Trophoblast cell (in vitro differentiated cells and primary cell): ENCODE data around the gene NUAK1.

Experiments
- DNase-seq, 2 donors: peaks; one replicate each; pipeline ENCODE4 v3.0.0-alpha.2; 2016
- H2AFZ ChIP-seq: 2 replicates; pipeline ENCODE4 v1.6.1; 2013; ENCODE audit warnings: low read length, moderate library complexity, mild to moderate bottlenecking; ENCODE audit not compliant: insufficient read depth, poor library complexity
- H2AK5ac ChIP-seq: 2 replicates; pipeline ENCODE4 v1.6.1; 2013; ENCODE audit warnings: mild to moderate bottlenecking, low read length
- H2BK120ac ChIP-seq: 2 replicates; pipeline ENCODE4 v1.6.1; 2013; ENCODE audit warnings: low read length, mild to moderate bottlenecking, moderate library complexity; ENCODE audit not compliant: insufficient read depth, poor library complexity
- H2BK12ac ChIP-seq: 2 replicates; pipeline ENCODE4 v1.6.1; 2013; ENCODE audit warnings: mild to moderate bottlenecking, low read length, moderate library complexity
- H2BK5ac ChIP-seq: 2 replicates; pipeline ENCODE4 v1.6.1; 2013; ENCODE audit warnings: low read length, low read depth, moderate library complexity, mild to moderate bottlenecking; ENCODE audit not compliant: poor library complexity
- H3K14ac ChIP-seq: 2 replicates; pipeline ENCODE4 v1.6.1; 2013; ENCODE audit warnings: mild to moderate bottlenecking, low read length
- H3K18ac ChIP-seq: 2 replicates; pipeline ENCODE4 v1.6.1; 2013; ENCODE audit warnings: mild to moderate bottlenecking, low read length
- H3K23ac ChIP-seq: 2 replicates; pipeline ENCODE4 v1.6.1; 2013; ENCODE audit warnings: low read length
- H3K27ac ChIP-seq: 2 replicates; pipeline ENCODE4 v1.5.1; 2013; ENCODE audit warnings: low read depth, mild to moderate bottlenecking, inconsistent platforms, low read length, moderate library complexity
- H3K27me3 ChIP-seq: 2 replicates; pipeline ENCODE4 v1.6.1; 2013; ENCODE audit warnings: inconsistent platforms, mild to moderate bottlenecking, low read length, moderate library complexity; ENCODE audit not compliant: insufficient read depth
- H3K36me3 ChIP-seq, 2 experiments: 1 replicate in 1 of 2; 2 replicates in 1 of 2; pipeline ENCODE4 v1.6.1; 2013; ENCODE audit warnings: low read length in 2 of 2, mild to moderate bottlenecking in 2 of 2, moderate library complexity in 1 of 2; ENCODE audit not compliant: insufficient read depth in 2 of 2, control insufficient read depth in 1 of 2
- H3K4ac ChIP-seq: 2 replicates; pipeline ENCODE4 v1.6.1; 2013; ENCODE audit warnings: low read depth, mild to moderate bottlenecking, low read length, moderate library complexity
- H3K4me1 ChIP-seq, 2 experiments: 1 replicate in 1 of 2; 2 replicates in 1 of 2; pipeline ENCODE4 v1.6.1; 2013; ENCODE audit warnings: low read length in 2 of 2, mild to moderate bottlenecking in 2 of 2, moderate library complexity in 1 of 2; ENCODE audit not compliant: insufficient read depth in 2 of 2, control insufficient read depth in 1 of 2
- H3K4me2 ChIP-seq: 2 replicates; pipeline ENCODE4 v1.6.1; 2013; ENCODE audit warnings: inconsistent platforms, mild to moderate bottlenecking, low read length, moderate library complexity
- H3K4me3 ChIP-seq: 2 replicates; pipeline ENCODE4 v1.5.1; 2013; ENCODE audit warnings: mild to moderate bottlenecking, low read depth, low read length, inconsistent platforms
- H3K79me1 ChIP-seq: one replicate; pipeline ENCODE4 v1.6.1; 2013; ENCODE audit warnings: low read length
- H3K79me2 ChIP-seq: 2 replicates; pipeline ENCODE4 v1.6.1; 2013; ENCODE audit warnings: low read length, mild to moderate bottlenecking; ENCODE audit not compliant: control insufficient read depth, insufficient read depth, poor library complexity
- H3K9ac ChIP-seq: 2 replicates; pipeline ENCODE4 v1.6.1; 2013; ENCODE audit warnings: mild to moderate bottlenecking, low read length
- H3K9me3 ChIP-seq: 2 replicates; pipeline ENCODE4 v1.6.1; 2013; ENCODE audit warnings: low read depth, mild to moderate bottlenecking, control low read depth, inconsistent platforms, low read length; ENCODE audit not compliant: insufficient read depth
- H4K12ac ChIP-seq: 2 replicates; pipeline ENCODE4 v1.6.1; 2013; ENCODE audit warnings: low read depth, mild to moderate bottlenecking, low read length, moderate library complexity
- H4K8ac ChIP-seq: 2 replicates; pipeline ENCODE4 v1.6.1; 2013; ENCODE audit warnings: low read depth, mild to moderate bottlenecking, low read length, moderate library complexity
- H4K91ac ChIP-seq: one replicate; pipeline ENCODE4 v1.6.1; 2013; ENCODE audit warnings: low read depth, mild to moderate bottlenecking, low read length, moderate library complexity
- WGBS: extraction: QIAGEN DNeasy Blood & Tissue Kit; methylation state at CpG from one replicate; pipeline ENCODE4 v1.1.7; 2013; ENCODE audit warnings: missing lambda C conversion rate; ENCODE audit not compliant: insufficient read length, insufficient coverage; ENCODE audit errors: extremely low coverage; 5-methylcytosine and 5-hydroxymethylcytosine counted together

NUAK1 gene

GRCh38 chr12:106034316-106034715 lies 104.4 kb downstream of the NUAK1 start:
- Histone ChIP-seq H2BK5ac (peak overlapping the region; percentile 89), H3K27ac (peak overlapping the region; percentile 98), H3K9me3 (peaks cover 2% of the 10 kb centered on the region), H3K14ac (peak overlapping the region; percentile 76), H3K4me3 (no peak overlapping the region), H3K79me1 (peaks cover 51% of the 10 kb centered on the region), H2BK12ac (peak overlapping the region; percentile 96), H3K9ac (no peak overlapping the region), H4K91ac (peak overlapping the region; percentile 95), H3K4me1 (peaks cover 14 to 27% of the 10 kb centered on the region in 2 experiments), H2AK5ac (peak overlapping the region; percentile 75), H4K12ac (no peak overlapping the region), H3K79me2 (peaks cover 7% of the 10 kb centered on the region), H4K8ac (peak overlapping the region; percentile 27), H2BK120ac (peak overlapping the region; percentile 93), H2AFZ (no peak overlapping the region), H3K4ac (peak overlapping the region; percentile 56), H3K27me3 (no peaks in the 10 kb centered on the region), H3K23ac (no peak overlapping the region), H3K4me2 (no peak overlapping the region), H3K36me3 (no peaks in the 10 kb centered on the region), H3K18ac (peak overlapping the region; percentile 20)
- no CpG with 5 or more reads among the region's 4 CpGs for WGBS
- DNase-seq = peak; percentile 61 to 78

- Histone ChIP-seq H2BK120ac (peak overlapping the region; percentile 92), H3K4me2 (no peak overlapping the region), H3K9ac (no peak overlapping the region), H3K79me2 (peaks cover 7% of the 10 kb centered on the region), H3K79me1 (peaks cover 51% of the 10 kb centered on the region), H3K27me3 (no peaks in the 10 kb centered on the region), H2AK5ac (peak overlapping the region; percentile 16), H4K8ac (peak overlapping the region; percentile 56), H4K12ac (peak overlapping the region; percentile 9), H3K18ac (peak overlapping the region; percentile 70), H4K91ac (peak overlapping the region; percentile 92), H3K4me3 (no peak overlapping the region), H2BK5ac (peak overlapping the region; percentile 99), H3K9me3 (no peaks in the 10 kb centered on the region), H3K4ac (peak overlapping the region; percentile 11), H3K27ac (peak overlapping the region; percentile 98), H2AFZ (no peak overlapping the region), H3K23ac (no peak overlapping the region), H3K14ac (peak overlapping the region; percentile 68), H2BK12ac (peak overlapping the region; percentile 78), H3K36me3 (no peaks in the 10 kb centered on the region), H3K4me1 (peaks cover 14 to 25% of the 10 kb centered on the region in 2 experiments)
- no CpG with 5 or more reads among the region's 4 CpGs for WGBS
- DNase-seq = peak; percentile 99
Observed at GRCh38 chr12:106033161-106033675, 105.5 kb downstream of the NUAK1 start.

DNA sequence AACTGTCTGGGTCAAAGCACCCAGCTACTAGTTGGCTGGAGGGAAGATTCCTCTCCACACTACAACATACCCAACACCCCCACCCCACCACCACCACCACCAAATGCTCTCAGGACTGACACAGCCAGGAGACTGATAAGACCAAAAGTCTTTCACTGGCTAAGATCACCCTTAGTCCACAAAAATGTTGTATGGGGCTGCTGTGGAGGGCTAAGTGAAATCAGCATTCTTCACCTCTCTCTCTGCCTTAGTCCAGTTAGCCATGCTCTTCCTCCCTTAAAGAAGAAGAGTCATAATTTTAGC lies 106.2 kb downstream of the NUAK1 start:
- peak overlapping the region; percentile 31 for H3K4ac ChIP-seq
- no peak overlapping the region for H4K8ac ChIP-seq
- no peaks in the 10 kb centered on the region for H3K36me3 ChIP-seq
- peak in 1 of 2 donors; percentile 82 for DNase-seq
- H2BK5ac ChIP-seq = peak overlapping the region; percentile 99
- no peak overlapping the region for H2AFZ ChIP-seq
- H2AK5ac ChIP-seq = peak overlapping the region; percentile 59
- H3K4me3 ChIP-seq = no peak overlapping the region
- peaks cover 7% of the 10 kb centered on the region for H3K79me2 ChIP-seq
- H3K9me3 ChIP-seq = no peaks in the 10 kb centered on the region
- H2BK120ac ChIP-seq = peak overlapping the region; percentile 92
- no peak overlapping the region for H3K9ac ChIP-seq
- peaks cover 16 to 27% of the 10 kb centered on the region in 2 experiments for H3K4me1 ChIP-seq
- peak overlapping the region; percentile 68 for H3K14ac ChIP-seq
- no peaks in the 10 kb centered on the region for H3K27me3 ChIP-seq
- no peak overlapping the region for H3K4me2 ChIP-seq
- peak overlapping the region; percentile 92 for H4K91ac ChIP-seq
- H4K12ac ChIP-seq = no peak overlapping the region
- H3K79me1 ChIP-seq = peaks cover 52% of the 10 kb centered on the region
- peak overlapping the region; percentile 78 for H2BK12ac ChIP-seq
- H3K23ac ChIP-seq = no peak overlapping the region
- H3K18ac ChIP-seq = peak overlapping the region; percentile 23
- H3K27ac ChIP-seq = peak overlapping the region; percentile 98

DNA sequence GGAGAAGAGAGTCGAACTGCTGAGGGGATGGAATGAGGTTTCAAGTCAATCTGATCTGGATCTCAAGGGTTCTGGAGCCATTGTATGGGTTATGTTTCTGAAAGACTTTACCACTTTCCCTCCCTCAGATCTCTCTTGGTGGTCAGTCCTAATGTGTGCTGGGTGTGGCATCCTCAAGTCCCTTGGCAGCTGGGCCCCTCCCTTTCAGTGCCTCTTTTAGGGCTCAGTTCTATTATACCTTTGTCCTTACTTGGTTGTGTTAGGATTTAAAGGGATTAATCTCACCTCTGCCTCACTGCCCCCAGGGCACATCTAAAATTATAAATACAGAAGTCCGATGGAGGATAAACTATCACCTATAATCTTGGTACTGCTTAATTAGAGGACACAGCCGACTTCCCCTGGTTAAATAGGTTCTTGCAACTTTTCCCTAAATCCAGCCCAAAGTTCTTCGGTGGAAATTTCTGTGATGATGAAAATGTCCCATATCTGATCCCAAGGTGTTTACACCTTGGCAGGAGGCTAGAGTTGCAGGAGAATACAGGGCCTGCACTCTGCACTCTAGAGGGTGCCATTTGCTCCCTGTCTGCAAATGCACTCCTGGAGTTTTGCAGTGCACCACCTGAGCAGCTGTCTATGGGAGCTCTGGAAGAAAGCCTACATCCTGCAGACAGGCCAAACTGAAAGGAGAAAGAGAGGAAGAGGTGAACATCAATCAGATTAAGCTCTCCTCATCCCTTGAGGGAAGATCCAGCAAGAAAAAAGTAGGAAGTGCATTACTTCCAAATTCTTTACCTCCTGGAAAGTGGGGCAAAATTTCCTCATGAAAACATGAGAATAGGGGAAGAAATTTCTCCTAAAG lies 106.8 kb downstream of the NUAK1 start:
- Histone ChIP-seq H3K79me1 (peaks cover 58% of the 10 kb centered on the region), H3K23ac (no peak overlapping the region), H3K4me2 (no peak overlapping the region), H3K4me3 (no peak overlapping the region), H4K12ac (peak overlapping the region; percentile 68), H2AK5ac (peak overlapping the region; percentile 85), H3K4me1 (peaks cover 21 to 33% of the 10 kb centered on the region in 2 experiments), H3K14ac (peak overlapping the region; percentile 98), H3K79me2 (peaks cover 7% of the 10 kb centered on the region), H2BK12ac (peak overlapping the region; percentile 98), H2BK5ac (peak overlapping the region; percentile 99), H3K9ac (no peak overlapping the region), H3K4ac (peak overlapping the region; percentile 98), H3K18ac (peak overlapping the region; percentile 98), H3K9me3 (no peaks in the 10 kb centered on the region), H4K91ac (peak overlapping the region; percentile 100), H4K8ac (peak overlapping the region; percentile 82), H2AFZ (peak overlapping the region; percentile 56), H3K27ac (peak overlapping the region; percentile 98), H3K36me3 (no peaks in the 10 kb centered on the region), H2BK120ac (peak overlapping the region; percentile 92), H3K27me3 (no peaks in the 10 kb centered on the region)
- peak; percentile 86 to 92 for DNase-seq
- WGBS = no CpG with 5 or more reads among the region's 4 CpGs
